Measurements from ENCODE around the gene TRIM17.
"Not testable (repeated sequence)": the region's sequence is repeated elsewhere in the genome, so short reads cannot be mapped to it uniquely, and the experiment has no call there.

The TRIM17 gene

DNA sequence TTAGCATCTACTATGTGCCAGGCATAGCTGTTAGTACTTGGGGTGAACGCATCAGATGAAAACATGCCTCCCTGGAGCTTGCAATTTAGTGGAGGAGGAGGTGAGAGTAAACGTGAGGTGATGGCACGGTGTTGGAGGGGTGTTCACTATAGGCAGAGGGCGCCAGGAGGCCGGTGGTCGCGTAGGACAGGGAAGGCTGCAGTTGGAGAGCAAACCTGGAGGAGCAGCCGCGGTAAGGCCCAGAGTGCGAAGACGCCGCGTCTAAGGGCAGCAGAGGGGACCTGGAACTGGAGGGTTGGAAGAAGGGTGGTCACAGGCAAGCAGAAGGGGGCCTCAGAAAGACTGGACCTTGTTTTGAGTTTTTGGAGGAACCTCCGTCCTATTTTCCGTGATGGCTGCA is 30.2 kb upstream of the TRIM17 start:
- no peak for DNase-seq

DNA sequence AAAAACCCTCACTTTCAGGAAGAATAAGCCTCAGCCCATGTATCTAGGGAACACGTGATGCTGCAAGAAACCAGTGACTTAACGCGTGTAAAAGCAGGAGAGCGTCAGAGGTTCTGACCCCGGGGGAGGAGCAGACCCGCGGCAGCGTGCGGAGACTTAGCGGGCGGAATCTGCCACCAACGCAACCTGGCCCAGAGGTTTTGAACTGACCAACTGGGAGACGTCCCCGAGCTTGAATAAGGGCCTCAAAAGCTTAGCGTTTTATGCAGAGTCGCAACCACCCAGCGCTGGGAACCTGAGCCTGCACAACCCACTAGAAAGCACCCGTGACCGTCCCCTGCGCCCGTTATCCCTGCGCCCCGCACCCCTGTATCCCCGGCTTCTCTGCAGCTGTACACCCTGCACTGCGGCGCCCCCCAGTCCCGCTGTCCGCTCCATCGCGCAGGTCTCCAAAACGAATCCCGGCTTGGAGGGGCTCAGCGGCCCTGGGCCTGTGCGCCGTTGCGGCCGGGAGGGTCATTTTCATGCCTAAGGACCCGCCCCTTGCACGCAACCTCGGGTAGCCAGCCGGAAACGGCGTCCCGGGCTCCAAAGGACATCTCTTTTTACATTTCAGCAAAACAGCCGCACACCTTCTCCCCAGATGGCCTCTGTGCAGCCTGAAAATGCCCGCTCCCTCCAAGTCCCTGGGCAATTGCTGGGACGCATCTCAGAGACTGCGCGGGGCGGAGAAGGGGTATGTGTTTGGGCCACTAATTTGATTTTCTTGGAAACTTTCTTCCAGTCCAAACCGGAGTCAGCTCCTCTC is 29.4 kb upstream of the TRIM17 start:
- DNase-seq = peak; percentile 55

- no peak for DNase-seq
Measured at GRCh38 chr1:228445490-228445842, 28.8 kb upstream of the TRIM17 start.

DNA sequence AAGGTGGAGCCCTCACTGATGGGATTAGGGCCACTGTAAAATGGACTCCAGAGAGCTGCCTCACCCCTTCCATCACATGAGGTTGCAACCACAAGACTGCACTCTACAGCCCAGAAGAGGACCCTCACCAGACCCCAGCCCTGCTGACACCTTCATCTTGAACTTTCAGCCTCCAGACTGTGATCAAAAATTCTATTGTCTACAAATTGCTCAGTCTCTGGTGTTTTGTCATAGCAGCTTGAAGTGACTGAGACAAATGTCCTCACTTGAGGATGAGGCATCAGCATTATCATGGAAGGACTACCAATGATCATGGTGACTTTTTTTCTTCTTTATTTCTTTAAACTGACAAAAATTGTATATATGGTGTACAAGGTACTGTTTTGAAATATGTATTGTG is 26.7 kb upstream of the TRIM17 start:
- no peak for DNase-seq

DNA sequence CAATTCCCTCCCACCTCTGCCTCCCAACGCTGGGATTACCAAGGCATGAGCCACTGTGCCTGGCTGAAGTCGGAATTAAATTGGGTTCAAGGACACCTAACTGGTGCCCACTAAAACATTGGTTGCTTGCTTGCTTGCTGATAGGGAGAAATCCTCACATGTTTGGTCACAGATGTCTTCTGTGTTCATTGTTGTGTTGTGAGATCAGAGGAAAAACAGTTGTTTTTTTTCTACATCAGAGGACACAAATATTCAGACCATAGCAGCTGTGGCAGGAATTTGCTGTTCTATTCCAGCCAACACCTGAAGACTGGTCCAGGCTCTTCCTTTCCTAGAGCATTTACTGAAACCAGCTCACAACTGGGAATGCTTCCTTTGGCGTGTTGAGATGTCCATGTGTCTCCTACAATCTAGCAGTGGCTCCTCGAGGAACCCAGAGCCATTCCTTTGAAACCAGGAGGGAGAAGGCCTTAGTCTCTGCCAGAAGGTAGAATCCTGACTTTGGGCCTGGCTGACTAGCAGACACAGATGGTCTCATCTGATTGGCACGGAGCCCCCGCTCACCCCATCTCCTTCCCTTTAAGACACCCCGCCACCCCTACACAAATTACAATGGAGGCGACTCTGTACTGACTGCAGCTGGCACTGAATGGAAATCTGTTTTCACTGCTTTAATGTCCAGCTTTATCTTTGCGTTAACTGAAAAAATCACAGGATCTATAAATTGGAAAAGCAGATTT is 24.3 kb upstream of the TRIM17 start:
- DNase-seq = no peak

- DNase-seq = no peak
Measured at GRCh38 chr1:228438266-228438665, 21.6 kb upstream of the TRIM17 start.

DNA sequence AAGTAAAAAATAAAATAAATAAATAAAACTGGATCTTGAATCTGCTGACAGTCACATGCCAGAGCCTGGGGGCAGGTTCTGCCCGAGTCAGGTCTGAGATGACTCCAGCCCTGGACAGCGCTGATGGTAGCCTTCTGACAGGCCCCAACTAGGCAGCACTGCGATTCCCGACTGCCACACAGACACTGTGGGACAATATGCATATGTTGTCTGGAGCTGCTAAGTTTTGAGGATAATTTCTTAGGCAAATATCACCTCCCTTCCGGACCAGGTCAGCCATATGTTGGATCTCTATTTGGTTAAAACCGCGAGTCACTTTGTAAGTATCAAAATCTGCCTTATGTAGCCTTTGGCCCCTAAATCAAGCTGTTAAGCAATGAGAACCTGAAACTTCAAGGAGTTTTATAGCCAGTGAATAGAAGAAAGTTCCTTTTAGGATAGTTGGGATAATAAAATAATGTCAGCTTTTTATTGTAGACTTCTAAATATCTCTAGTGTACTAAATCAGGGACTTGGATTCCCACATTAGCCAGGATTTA is 20.8 kb upstream of the TRIM17 start:
- DNase-seq = no peak

GRCh38 chr1:228434689-228435088 is 18.0 kb upstream of the TRIM17 start:
- DNase-seq = no peak

DNA sequence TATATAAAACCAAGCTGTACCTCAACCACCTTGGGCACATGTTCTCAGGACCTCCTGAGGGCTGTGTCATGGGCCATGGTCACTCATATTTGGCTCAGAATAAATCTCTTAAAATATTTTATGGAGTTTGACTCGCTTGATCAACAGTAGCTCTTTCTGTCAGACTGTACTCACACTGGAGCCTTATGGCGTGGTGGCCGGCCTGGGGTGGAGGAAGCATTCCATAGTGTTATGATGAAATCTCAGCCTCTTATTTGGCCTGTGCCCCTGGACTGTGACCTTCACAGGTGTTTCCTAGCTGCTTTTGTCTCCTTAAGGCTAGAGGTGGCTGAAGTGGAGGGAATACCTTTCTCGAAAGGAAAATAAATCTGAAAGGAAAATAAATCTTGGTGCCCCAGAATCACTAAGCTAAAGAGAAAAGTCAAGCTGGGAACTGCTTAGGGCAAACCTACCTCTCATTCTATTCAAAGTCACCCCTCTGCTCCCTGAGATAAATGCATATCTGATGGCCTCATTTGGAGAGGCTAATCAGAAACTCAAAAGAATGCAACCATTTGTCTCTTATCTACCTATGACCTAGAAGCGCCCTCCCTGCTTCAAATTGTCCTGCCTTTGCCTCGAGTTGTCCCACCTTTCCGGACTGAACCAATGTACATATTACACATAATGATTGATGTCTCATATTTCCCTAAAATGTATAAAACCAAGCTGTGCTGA is 16.8 kb upstream of the TRIM17 start:
- not testable (repeated sequence) for DNase-seq

DNA sequence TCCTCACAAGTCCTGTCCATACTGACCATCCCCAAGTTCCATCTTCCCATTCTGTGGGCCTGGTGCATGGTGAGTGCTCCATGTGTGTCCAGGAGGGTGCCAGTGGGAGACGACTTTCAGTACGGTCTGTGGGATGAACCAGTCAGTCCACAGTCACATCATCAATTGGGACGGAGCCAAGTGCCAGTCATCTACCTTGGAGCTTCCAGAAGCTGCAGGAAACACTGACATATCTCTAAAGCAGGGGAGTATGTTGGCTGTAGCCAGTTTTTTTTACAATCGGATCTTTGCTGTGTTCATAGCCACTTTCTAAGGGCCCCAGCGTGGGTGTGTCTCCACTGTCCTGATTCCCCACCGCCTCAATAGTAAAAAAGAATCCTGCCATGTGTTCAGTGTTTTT is 13.6 kb upstream of the TRIM17 start:
- no peak for DNase-seq

GRCh38 chr1:228429698-228430097 is 13.0 kb upstream of the TRIM17 start:
- DNase-seq = no peak

DNA sequence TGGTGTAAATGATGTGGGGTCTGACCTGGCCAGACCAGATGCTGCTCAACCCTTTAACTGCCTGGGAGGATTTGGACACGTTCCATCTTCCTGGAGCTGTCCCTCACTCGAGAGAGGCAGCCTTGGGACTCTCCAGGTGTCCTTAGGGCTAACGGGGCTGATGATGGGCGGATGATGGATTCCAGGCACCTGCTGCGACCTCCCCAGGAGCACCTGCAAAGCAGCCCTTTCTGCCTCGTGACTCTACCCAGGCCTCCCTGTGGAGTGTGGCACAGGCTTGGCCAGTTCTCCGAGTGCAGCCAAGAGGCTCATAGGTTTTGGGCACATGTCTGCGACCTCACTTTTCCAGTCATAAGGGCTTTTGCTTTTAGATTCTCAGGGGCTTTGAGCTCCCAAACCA is 12.3 kb upstream of the TRIM17 start:
- DNase-seq = no peak

GRCh38 chr1:228428412-228428811 is 11.8 kb upstream of the TRIM17 start:
- no peak for DNase-seq

DNA sequence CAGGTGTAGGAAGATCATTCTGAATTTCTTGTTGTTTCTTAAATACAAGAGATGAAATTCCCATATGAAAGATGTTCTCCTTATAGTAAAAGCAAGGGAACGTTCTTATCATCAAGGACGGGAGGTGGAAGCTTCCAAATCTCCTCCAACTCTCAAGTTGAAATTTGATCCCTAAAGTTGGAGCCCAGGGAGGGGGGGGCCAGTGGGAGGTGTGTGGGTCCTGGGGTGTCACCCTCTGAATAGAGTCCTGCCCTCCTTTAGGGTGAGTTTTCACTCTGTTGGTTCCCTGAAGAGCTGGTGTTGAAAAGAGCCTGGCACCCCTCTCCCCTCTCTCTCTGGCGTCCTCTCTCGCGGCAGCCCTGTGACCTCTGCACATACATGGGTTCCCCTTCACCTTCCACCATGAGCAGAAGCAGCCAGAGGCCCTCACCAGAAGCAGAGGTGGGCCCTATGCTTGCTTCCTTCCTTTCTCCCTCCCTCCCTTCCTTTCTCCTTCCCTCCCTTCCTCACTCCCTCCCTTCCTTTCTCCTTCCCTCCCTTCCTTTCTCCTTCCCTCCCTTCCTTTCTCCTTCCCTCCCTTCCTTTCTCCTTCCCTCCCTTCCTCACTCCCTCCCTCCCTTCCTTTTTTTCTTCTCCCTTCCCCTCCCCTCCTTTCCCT is 10.0 kb upstream of the TRIM17 start:
- DNase-seq = no peak

DNA sequence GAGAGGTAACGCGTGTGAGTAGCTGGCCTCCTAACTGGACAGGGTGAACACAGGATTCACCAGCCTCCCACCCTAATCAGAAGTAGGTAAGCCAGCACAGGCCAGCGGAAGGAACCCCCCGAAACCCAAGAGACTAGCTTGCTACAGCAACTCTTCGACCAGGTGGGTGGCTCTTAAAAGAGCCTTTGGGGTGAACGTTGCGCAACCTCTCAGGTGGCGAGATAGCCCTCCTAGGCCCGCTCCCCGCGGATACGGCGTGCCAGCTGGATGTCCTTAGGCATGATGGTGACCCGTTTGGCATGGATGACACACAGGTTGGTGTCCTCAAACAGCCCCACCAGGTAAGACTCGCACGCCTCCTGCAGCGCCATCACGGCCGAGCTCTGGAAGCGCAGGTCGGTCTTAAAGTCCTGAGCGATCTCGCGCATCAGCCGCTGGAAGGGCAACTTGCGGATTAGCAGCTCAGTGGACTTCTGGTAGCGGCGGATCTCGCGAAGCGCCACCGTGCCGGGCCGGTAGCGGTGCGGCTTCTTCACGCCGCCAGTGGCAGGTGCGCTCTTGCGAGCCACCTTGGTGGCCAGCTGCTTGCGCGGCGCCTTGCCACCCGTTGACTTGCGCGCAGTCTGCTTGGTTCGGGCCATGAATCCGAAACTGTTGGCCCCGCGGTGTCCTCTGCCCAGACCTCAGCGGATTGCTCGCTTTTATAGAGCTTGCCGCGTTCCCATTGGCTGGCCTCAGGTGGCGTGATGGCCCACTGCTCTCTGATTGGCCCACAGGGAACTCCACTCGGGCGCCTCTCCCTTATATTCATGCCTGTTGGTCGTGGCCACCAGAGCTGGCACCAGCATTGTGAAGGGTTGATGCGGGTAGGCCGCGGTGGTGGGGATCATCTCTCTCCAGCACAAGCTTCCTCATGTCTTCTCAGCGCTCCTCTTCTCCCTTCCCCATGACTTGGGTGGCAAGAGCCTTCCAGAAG is 8.3 kb upstream of the TRIM17 start:
- DNase-seq = no peak

GRCh38 chr1:228423404-228424053 is 6.9 kb upstream of the TRIM17 start:
- no peak for DNase-seq

DNA sequence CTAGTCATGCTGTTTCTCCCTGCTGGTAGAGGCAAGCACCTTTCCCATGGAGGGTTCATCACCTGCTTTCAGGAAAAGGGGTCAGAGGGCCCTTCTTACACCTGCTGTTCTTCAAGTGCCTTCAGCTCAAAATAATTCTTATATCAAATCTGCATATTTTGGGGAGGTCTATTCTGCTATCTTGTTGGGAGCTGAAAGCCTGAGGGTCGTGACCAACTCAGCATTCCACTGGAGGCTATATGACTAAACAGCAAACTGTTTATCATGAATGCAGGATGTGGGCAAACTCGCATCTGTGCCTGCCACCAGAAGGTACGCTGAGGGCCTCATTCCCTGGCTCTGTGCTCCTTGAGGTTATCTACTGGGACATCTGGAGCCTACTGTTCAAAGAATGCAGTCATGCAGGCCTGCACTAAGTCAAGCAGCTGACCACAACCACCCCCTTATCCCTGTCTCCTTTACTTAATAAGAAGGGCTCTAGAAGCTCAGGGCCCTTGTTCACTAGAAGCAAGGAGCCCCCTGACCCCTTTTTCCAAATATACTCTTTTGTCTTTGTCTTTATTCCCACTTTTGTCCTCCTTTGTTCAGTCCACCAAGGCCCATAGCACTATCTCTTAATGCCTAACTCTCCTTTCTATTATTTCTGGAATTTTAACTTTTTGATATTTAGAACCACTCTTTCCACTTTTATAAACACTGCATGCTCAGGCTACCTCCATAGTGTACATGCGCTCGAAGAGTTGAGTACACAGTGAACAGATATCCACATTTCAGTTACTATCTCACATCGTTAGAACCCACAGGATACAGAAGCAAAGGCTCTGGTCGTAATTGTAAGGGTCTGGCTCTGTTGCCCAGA is 4.5 kb upstream of the TRIM17 start:
- no peak for DNase-seq

- DNase-seq = no peak
Measured at GRCh38 chr1:228417483-228418203, 982 bp upstream of the TRIM17 start.

- no peak for DNase-seq
Measured at GRCh38 chr1:228417061-228417460, 400 bp upstream of the TRIM17 start.

- no peak for DNase-seq
Measured at GRCh38 chr1:228415853-228416216, 826 bp downstream of the TRIM17 start.
